Measurements from ENCODE around the gene MASTL.

MASTL gene

GRCh38 chr10:27197980-27198620 lies 42.9 kb downstream of the MASTL start:
- Histone ChIP-seq H3F3A (ENCODE audit: insufficient read depth) (0 out of 2 replicates have a peak, but pooled peaks cover 4% of the 10 kb centered on the region), H3K27me3 (ENCODE audit: low read length) (no peaks in the 10 kb centered on the region)

GRCh38 chr10:27203806-27204205 lies 48.7 kb downstream of the MASTL start:
- Histone ChIP-seq H3F3A (ENCODE audit: insufficient read depth) (no peaks in the 10 kb centered on the region), H3K4me3 (ENCODE audit: insufficient read depth, low read length, poor library complexity, severe bottlenecking) (no peak overlapping the region), H4K20me1 (ENCODE audit: low read depth, low read length) (no peaks in the 10 kb centered on the region), H3K36me3 (ENCODE audit: low read length) (peaks cover 22% of the 10 kb centered on the region; the same call in 1 of the 2 replicates), H3K9me3 (ENCODE audit: insufficient read depth, low read length) (no peaks in the 10 kb centered on the region), H3K9me2 (replicated peaks; ENCODE audit: insufficient read depth, low read length) (no peaks in the 10 kb centered on the region), H3K79me2 (ENCODE audit: insufficient read depth, low read length) (no peaks in the 10 kb centered on the region), H2AFZ (ENCODE audit: low read depth, low read length, severe bottlenecking) (no peak overlapping the region), H3K27ac (ENCODE audit: low read depth, low read length) (no peak overlapping the region), H3K9ac (ENCODE audit: low read length) (no peak overlapping the region), H3K4me2 (ENCODE audit: low read depth, low read length, poor library complexity, severe bottlenecking) (no peak overlapping the region), H3K27me3 (ENCODE audit: low read length) (no peaks in the 10 kb centered on the region)
- TF ChIP-seq CTCF (IDR thresholded peaks at IDR 0.05; ENCODE audit: insufficient read depth, low read length, poor library complexity, severe bottlenecking) (no peak), EZH2phosphoT487 (conservative IDR thresholded peaks at IDR 0.05; ENCODE audit: low read length) (no peak)

More at GRCh38 chr10:27197980-27198620, 42.9 kb downstream of the MASTL start:
- H3K36me3 ChIP-seq (ENCODE audit: low read length) = peaks cover 16% of the 10 kb centered on the region; the same call in 1 of the 2 replicates
- H3K9me3 ChIP-seq (ENCODE audit: insufficient read depth, low read length) = no peaks in the 10 kb centered on the region
- H3K4me3 ChIP-seq (ENCODE audit: insufficient read depth, low read length, poor library complexity, severe bottlenecking) = no peak overlapping the region
- TF ChIP-seq EZH2phosphoT487 (conservative IDR thresholded peaks at IDR 0.05; ENCODE audit: low read length) = no peak
- no peak for TF ChIP-seq CTCF (IDR thresholded peaks at IDR 0.05; ENCODE audit: insufficient read depth, low read length, poor library complexity, severe bottlenecking)
- H3K4me2 ChIP-seq (ENCODE audit: low read depth, low read length, poor library complexity, severe bottlenecking) = no peak overlapping the region
- H3K9me2 ChIP-seq (replicated peaks; ENCODE audit: insufficient read depth, low read length) = no peaks in the 10 kb centered on the region
- no peak overlapping the region for H3K27ac ChIP-seq (ENCODE audit: low read depth, low read length)
- no peaks in the 10 kb centered on the region for H4K20me1 ChIP-seq (ENCODE audit: low read depth, low read length)
- no peaks in the 10 kb centered on the region for H3K79me2 ChIP-seq (ENCODE audit: insufficient read depth, low read length)
- no peak overlapping the region for H3K9ac ChIP-seq (ENCODE audit: low read length)
- H2AFZ ChIP-seq (ENCODE audit: low read depth, low read length, severe bottlenecking) = no peak overlapping the region

- no peak overlapping the region for H2AFZ ChIP-seq (ENCODE audit: low read depth, low read length, severe bottlenecking)
- H3K4me2 ChIP-seq (ENCODE audit: low read depth, low read length, poor library complexity, severe bottlenecking) = no peak overlapping the region
- H4K20me1 ChIP-seq (ENCODE audit: low read depth, low read length) = no peaks in the 10 kb centered on the region
- TF ChIP-seq CTCF (IDR thresholded peaks at IDR 0.05; ENCODE audit: insufficient read depth, low read length, poor library complexity, severe bottlenecking) = no peak
- TF ChIP-seq EZH2phosphoT487 (conservative IDR thresholded peaks at IDR 0.05; ENCODE audit: low read length) = no peak
- H3K9me2 ChIP-seq (replicated peaks; ENCODE audit: insufficient read depth, low read length) = no peaks in the 10 kb centered on the region
- no peaks in the 10 kb centered on the region for H3K27me3 ChIP-seq (ENCODE audit: low read length)
- no peak overlapping the region for H3K27ac ChIP-seq (ENCODE audit: low read depth, low read length)
- H3K9me3 ChIP-seq (ENCODE audit: insufficient read depth, low read length) = no peaks in the 10 kb centered on the region
- no peak overlapping the region for H3K4me3 ChIP-seq (ENCODE audit: insufficient read depth, low read length, poor library complexity, severe bottlenecking)
- no peak overlapping the region for H3K9ac ChIP-seq (ENCODE audit: low read length)
- H3K79me2 ChIP-seq (ENCODE audit: insufficient read depth, low read length) = no peaks in the 10 kb centered on the region
- no peaks in the 10 kb centered on the region for H3F3A ChIP-seq (ENCODE audit: insufficient read depth)
- H3K36me3 ChIP-seq (ENCODE audit: low read length) = peaks cover 28% of the 10 kb centered on the region
Measured at GRCh38 chr10:27207350-27207749, 52.2 kb downstream of the MASTL start.
